Thoracic aorta (tissue), 2 donors: ENCODE results near the gene MPP3. TPM values are rescaled to one million over a fixed set of nuclear protein-coding genes. Genes with fewer than 3 reads are reported as not detected.

Experiments
- ATAC-seq: fragments of 150-250 bp; one replicate; pipeline ENCODE4 v1.8.0; 2017; ENCODE audit warnings: low read depth; ENCODE audit not compliant: insufficient number of reproducible peaks, low FRiP score
- DNase-seq: peaks from one replicate; pipeline ENCODE4 v3.0.0-alpha.2; 2020; ENCODE audit warnings: low spot score
- H3K27ac ChIP-seq, 2 donors: fragments of 200-600 bp; sonication (generic); 1 replicate in 1 of 2; 2 replicates in 1 of 2; pipeline ENCODE4 v1.5.1; 2016; ENCODE audit warnings: mild to moderate bottlenecking in 2 of 2, moderate library complexity in 2 of 2
- H3K27me3 ChIP-seq: fragments of 200-600 bp; sonication (generic); replicated peaks from 2 replicates; pipeline ENCODE4 v1.6.0; 2016; ENCODE audit warnings: mild to moderate bottlenecking; ENCODE audit not compliant: insufficient read depth
- H3K36me3 ChIP-seq: fragments of 200-600 bp; sonication (generic); one replicate; pipeline ENCODE4 v1.5.1; 2016
- H3K4me1 ChIP-seq, 2 donors: fragments of 200-600 bp; sonication (generic); 1 replicate in 1 of 2; 2 replicates in 1 of 2; pipeline versions ENCODE4 v1.5.1 to v1.6.0; 2016; ENCODE audit warnings: low read depth in 2 of 2, mild to moderate bottlenecking in 1 of 2; ENCODE audit not compliant: control insufficient read depth in 1 of 2
- H3K4me3 ChIP-seq: fragments of 200-600 bp; sonication (generic); 2 replicates; pipeline ENCODE4 v1.5.1; 2016; ENCODE audit warnings: mild to moderate bottlenecking
- H3K9me3 ChIP-seq: fragments of 200-600 bp; sonication (generic); 2 replicates; pipeline ENCODE4 v1.5.1; 2016
- CTCF ChIP-seq: fragments of 200-600 bp; sonication (generic); IDR thresholded peaks from one replicate; pipeline ENCODE4 v1.5.1; 2019; ENCODE audit warnings: antibody characterized with exemption
- total RNA-seq, 2 donors: library from RNA; depleted of rRNA; stranded (reverse); fragments of >200 nt; gene quantifications; one replicate each; pipeline versions ENCODE4 v1.1.0 to v1.2.3, GENCODE V29; 2016

The MPP3 gene
- total RNA-seq, 2 donors from 2014 or later = 32.8 to 73.8 TPM

- H3K9me3 ChIP-seq = no peaks in the 10 kb centered on the region
- no peak for TF ChIP-seq CTCF
- no peaks in the 10 kb centered on the region for H3K27me3 ChIP-seq
- H3K4me3 ChIP-seq = no peak overlapping the region
- H3K27ac ChIP-seq = no peak overlapping the region
- peaks cover 17 to 39% of the 10 kb centered on the region in 2 donors for H3K4me1 ChIP-seq
- no peak for DNase-seq
- ATAC-seq = no peak
- peaks cover 38% of the 10 kb centered on the region for H3K36me3 ChIP-seq
Measured at GRCh38 chr17:43768382-43768781, 64.6 kb downstream of the MPP3 start.

GRCh38 chr17:43767713-43768059 is 65.3 kb downstream of the MPP3 start:
- ATAC-seq (no peak), DNase-seq (no peak)
- Histone ChIP-seq H3K27me3 (no peaks in the 10 kb centered on the region), H3K36me3 (peaks cover 38% of the 10 kb centered on the region), H3K9me3 (no peaks in the 10 kb centered on the region), H3K4me3 (no peak overlapping the region), H3K27ac (no peak overlapping the region), H3K4me1 (peaks cover 12 to 34% of the 10 kb centered on the region in 2 donors)
- no peak for TF ChIP-seq CTCF

DNA sequence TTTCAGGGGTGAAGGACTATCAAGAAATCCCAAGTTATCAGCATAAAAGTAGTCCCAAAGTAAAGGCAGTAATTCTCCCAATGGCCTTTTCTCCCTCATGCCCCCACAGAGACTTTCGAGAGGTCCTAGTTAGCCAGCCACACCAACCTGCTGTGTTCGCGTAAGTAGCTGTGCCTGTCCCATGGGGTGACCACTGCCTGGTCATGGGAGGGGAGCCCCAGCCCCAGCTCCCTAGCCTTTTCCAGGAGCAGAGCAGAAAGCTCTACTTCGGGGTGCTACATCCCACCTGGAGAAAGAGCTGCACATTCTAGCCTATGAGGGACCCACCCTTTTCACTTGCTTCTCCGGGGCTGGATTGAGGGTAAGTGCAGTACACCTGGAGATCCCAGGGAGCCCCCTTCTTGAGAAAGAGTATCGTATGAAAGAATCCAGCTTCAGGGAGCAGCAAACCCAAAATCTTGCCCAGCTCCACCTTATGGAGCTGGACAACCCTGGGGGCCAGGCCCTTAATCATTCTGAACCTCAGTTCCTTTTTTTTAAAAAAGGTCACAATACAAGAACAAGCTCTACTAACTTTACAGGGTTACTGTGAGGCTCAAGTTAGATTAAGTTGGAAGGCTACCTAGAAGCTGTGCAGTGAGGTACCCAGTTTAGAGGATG is 65.8 kb downstream of the MPP3 start:
- no peak overlapping the region for H3K4me3 ChIP-seq
- DNase-seq (no peak), ATAC-seq (no peak)
- H3K4me1 ChIP-seq = peaks cover 7 to 34% of the 10 kb centered on the region in 2 donors
- H3K27ac ChIP-seq = peak overlapping the region in 1 of 2 donors; percentile 53
- H3K27me3 ChIP-seq = no peaks in the 10 kb centered on the region
- peaks cover 33% of the 10 kb centered on the region for H3K36me3 ChIP-seq
- H3K9me3 ChIP-seq = no peaks in the 10 kb centered on the region
- TF ChIP-seq CTCF = no peak

DNA sequence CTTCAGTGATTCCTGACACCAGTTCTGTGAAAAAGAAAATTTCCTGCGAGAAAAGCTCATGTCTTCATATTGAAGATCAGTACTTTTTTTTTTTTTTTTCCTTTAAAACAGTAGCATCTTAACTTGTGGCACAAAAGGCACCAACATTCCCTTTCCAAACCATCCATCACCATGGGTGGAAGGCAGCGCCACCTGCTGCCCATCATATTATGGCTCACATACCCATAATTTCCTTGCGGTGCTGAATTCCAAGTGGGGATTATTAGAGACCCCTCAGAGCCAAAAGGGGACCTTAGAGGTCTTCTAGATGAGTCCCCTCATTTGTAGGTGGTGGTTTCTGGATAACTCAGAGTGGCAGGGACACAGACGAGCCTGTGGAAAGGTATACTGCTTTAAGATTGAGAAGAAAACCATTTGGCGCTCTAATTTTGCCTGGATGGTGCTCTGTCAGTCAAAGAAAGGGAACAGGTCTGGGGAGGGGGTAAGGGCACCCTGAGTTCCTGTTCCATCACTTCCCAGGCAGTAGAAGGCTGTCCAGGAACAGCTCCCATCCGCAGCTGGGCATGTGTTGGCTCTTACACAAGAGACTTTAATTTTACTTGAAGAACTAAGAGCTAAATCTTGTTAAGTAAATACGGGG is 66.4 kb downstream of the MPP3 start:
- H3K27ac ChIP-seq = peak overlapping the region; percentile 41 to 53
- DNase-seq = no peak
- no peak for ATAC-seq

More for the DNA sequence above, 66.4 kb downstream of the MPP3 start:
- H3K27me3 ChIP-seq = no peaks in the 10 kb centered on the region
- peaks cover 3 to 36% of the 10 kb centered on the region in 2 donors for H3K4me1 ChIP-seq
- H3K36me3 ChIP-seq = peaks cover 30% of the 10 kb centered on the region
- H3K4me3 ChIP-seq = no peak overlapping the region
- peak; percentile 87 for TF ChIP-seq CTCF
- no peaks in the 10 kb centered on the region for H3K9me3 ChIP-seq
